ENCODE data around the gene HES4.
A peak's percentile ranks its signal among the peaks of the same experiment; 100 is the strongest.

- TF ChIP-seq CTCF (IDR thresholded peaks at IDR 0.05) (peak in 1 of 2 donors; percentile 10), POLR2A (IDR thresholded peaks at IDR 0.05) (no peak)
These were observed 48.5 kb downstream of the HES4 start for GRCh38 chr1:951364-951763.
